Right renal cortex interstitium (tissue), 3 donors: ENCODE measurements around the gene COL9A2. TPM values are rescaled to one million over a fixed set of nuclear protein-coding genes. Genes with fewer than 3 reads are reported as not detected.
"Not testable (repeated sequence)": the region's sequence is repeated elsewhere in the genome, so short reads cannot be mapped to it uniquely, and the experiment has no call there.

Source experiments
- DNase-seq, 3 donors: peaks; one replicate each; pipeline ENCODE4 v3.0.0-alpha.2; 2013; ENCODE audit warnings: low read depth in 3 of 3, low spot score in 2 of 3
- polyA plus RNA-seq, 3 donors: library from polyadenylated mRNA; unstranded; fragments of 120-200 nt; gene quantifications; one replicate each; pipeline ENCODE4 v1.2.1, GENCODE V29; 2013; ENCODE audit not compliant: insufficient read length in 3 of 3

COL9A2 gene
- 10 to 100 TPM; 17.2 to 20.0 (median 19.0) TPM for polyA plus RNA-seq

GRCh38 chr1:40316595-40317393 is at the start of gene COL9A2:
COL9A2 (minus strand) TSS chr1:40317286; CDS start chr1:40317197, 89 bp downstream.
- peak in 1 of 3 donors; percentile 39 for DNase-seq

- DNase-seq, result no peak
These were observed 46.6 kb upstream of the COL9A2 start for GRCh38 chr1:40363721-40364120.

DNA sequence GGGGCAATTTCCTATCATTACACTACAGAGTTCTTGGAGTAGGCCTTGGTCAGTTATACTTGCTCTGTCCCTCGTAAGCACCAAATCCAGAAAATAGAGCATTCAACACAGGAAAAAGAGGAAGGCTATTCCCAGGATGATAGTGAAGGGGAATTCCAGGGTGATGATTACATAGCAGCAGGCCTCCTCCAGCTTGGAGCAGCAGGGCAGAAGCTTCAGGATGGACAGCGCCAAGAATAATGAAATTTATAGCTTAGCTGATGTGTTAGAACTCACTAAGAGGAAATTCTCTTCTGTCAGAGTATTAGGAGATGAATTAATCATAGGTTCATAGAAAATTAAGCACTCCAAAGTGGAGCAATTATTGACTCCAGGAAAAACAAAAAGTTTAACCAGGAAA is 45.6 kb upstream of the COL9A2 start:
- DNase-seq, result no peak

GRCh38 chr1:40362199-40362598 is 45.1 kb upstream of the COL9A2 start:
- no peak for DNase-seq

DNA sequence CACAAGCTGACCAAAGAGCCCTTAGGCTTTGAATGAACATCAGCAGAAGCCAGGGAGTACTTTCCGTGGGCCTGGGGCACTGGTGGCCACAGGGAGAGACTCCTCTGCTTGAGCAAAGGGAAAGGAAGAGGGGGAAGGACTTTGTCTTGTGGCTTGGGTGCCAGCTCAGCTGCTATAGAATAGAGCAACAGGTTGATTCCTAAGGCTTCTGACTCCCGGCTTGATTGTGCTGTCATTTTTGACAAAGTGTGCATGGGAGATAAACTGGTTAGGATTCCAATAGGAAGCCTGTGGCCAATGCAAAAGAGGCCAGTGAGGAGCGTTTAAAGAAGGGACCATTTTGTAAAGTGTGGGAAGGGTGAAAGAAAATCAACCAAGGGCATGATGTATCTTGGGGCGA is 44.6 kb upstream of the COL9A2 start:
- no peak for DNase-seq

DNA sequence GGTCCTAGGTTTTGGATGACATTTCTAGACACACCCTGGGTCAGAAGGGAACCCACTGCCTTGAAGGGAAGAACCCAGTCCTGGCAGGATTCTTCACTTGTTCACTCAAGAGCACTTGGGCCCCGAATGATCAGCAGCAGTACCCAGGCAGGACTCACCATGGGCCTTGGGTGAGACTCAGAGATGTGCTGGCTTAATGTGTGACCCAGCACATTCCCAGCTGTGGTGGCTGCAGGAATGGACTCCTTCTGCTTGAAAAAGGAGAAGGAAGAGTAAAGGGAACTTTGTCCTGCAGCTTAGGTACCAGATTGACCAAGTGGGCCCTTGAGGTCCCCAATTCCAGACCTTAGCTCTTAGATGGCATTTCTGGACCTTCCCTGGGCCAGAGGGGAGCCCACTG is 44.1 kb upstream of the COL9A2 start:
- DNase-seq, result no peak

GRCh38 chr1:40360631-40361030 is 43.5 kb upstream of the COL9A2 start:
- no peak for DNase-seq

- DNase-seq, result no peak
These were observed 40.5 kb upstream of the COL9A2 start for GRCh38 chr1:40357625-40358024.

DNA sequence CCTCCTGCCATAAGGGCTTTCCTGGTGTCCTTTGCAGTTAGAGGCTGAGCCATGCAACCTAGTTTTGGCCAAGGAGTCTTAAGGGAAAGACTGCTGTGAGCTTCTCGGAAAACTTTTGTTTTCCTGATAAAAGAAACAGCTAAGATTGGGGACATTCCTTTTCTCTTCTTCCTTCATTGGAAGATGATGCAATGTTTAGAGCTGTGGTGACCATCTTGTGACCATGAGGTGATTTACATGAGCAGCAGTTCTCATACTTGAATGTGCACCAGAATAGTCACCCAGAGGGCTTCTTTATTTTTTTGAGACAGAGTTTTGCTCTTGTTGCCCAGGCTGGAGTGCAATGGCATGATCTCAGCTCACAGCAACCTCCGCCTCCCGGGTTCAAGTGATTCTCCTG is 36.0 kb upstream of the COL9A2 start:
- DNase-seq, result no peak

GRCh38 chr1:40352126-40352525 is 35.0 kb upstream of the COL9A2 start:
- no peak for DNase-seq

- DNase-seq, result no peak
These were observed 34.0 kb upstream of the COL9A2 start for GRCh38 chr1:40351124-40351523.

- no peak for DNase-seq
These were observed 33.3 kb upstream of the COL9A2 start for GRCh38 chr1:40350391-40350790.

GRCh38 chr1:40344597-40344996 is 27.5 kb upstream of the COL9A2 start:
- DNase-seq, result no peak

GRCh38 chr1:40342381-40342717 is 25.3 kb upstream of the COL9A2 start:
- not testable (repeated sequence) for DNase-seq

- no peak for DNase-seq
These were observed 24.6 kb upstream of the COL9A2 start for GRCh38 chr1:40341491-40342380.

DNA sequence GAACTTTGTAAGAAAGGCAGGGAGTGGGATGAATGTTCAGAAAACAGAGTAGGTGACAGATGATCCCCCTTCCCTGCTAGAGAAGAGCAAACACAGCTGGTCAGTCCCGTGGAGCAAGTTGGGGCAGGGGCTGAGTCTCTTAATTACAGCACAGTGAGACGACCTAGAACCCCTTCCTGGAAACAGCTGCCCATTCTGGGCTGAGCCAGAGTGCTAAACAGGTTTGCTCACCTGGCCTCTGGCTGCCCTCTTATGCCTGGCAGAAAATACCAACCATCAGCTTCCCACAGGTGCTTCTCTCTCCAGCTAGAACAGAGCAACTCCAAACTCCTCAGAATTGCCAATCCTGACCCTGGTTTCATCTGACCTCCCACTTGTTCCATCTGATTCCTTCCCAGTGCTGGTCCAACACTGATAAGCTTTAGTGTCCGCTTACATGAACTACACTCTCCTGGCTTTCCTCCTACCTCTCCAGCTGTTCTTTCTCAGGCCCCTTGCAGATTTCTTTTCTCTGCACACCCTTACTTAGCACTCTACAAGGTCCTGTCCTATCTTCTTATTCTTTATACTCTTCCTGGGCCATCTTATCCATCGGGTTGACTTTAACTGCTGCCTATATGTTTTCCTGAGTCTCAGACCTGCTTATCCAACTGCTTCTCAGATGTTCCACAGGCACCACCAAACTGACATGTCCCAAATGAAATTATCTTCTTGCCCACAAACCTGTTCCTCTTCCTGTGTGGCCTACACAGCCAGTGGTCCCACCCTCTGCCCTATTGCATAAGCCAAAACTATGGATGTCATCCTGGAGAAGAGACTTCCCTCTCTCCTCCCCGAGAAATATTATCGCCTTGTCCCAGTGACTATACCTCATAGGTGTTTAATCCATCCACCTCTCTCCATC is 22.6 kb upstream of the COL9A2 start:
- DNase-seq, result no peak

GRCh38 chr1:40338745-40339419 is 21.8 kb upstream of the COL9A2 start:
- peak in 2 of 3 donors; percentile 61 to 64 for DNase-seq

GRCh38 chr1:40337443-40337842 is 20.4 kb upstream of the COL9A2 start:
- DNase-seq, result no peak

DNA sequence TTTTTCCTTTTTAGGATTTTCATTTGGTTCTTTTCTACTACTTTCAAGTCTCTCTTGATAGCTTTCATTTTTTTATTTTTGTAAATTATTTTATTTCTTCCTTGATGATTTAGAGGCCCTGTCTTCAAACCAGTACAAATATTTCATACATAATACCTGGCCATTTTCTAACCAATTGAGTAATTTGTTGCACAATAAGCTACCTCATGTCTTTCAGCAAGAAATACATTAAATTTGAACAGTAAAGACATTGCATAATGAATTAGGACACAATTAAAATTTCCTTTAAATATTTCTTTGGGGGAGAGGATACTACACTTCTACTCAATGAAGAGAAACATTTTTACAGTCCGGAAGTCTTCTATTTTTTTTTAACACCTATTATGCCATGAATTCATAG is 15.6 kb upstream of the COL9A2 start:
- no peak for DNase-seq

DNA sequence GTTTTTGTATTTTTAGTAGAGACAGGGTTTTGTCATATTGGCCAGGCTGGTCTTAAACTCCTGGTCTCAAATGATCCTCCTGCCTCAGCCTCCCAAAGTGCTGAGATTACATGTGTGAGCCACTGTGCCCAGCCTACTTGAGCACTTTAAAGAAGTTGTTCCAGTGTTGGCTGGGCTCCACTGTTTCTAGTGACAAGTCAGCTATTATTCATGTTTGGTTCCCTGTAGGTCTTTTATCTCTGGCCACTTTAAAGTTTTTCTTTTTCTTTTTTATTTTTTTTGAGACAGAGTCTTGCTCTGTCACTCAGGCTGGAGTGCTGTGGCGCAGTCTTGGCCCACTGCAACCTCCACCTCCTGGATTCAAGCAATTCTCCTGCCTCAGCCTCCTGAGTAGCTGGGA is 14.3 kb upstream of the COL9A2 start:
- not testable (repeated sequence) for DNase-seq
